Measurements from ENCODE around the gene LILRB4. TPM values are rescaled to one million over a fixed set of nuclear protein-coding genes. Genes with fewer than 3 reads are reported as not detected.
"Not testable (repeated sequence)": the region's sequence is repeated elsewhere in the genome, so short reads cannot be mapped to it uniquely, and the experiment has no call there.

The LILRB4 gene
- total and polyA plus RNA-seq, 2 donors (not counting 3 experiments of a cell fraction or from before 2014, with no cell fraction given), result not detected

GRCh38 chr19:54696766-54697165 is 34.0 kb downstream of the LILRB4 start:
- TF ChIP-seq POLR2AphosphoS5 (IDR thresholded peaks at IDR 0.05; ENCODE audit: insufficient read depth, low read depth, low read length), result no peak
- TF ChIP-seq CTCF (IDR thresholded peaks at IDR 0.05; ENCODE audit: extremely low read depth in 1 of 2, insufficient read depth in 1 of 2, low read depth in 1 of 2, low read length in 2 of 2), result no peak
- TF ChIP-seq MAX (IDR thresholded peaks at IDR 0.05; ENCODE audit: insufficient read depth, insufficient read length), result no peak
- no peak for TF ChIP-seq GATA2 (IDR thresholded peaks at IDR 0.05; ENCODE audit: insufficient read depth, insufficient read length, low read depth, low read length)
- FAIRE-seq (no peak), DNase-seq (ENCODE audit: low read depth, low spot score) (no peak)
- no peak overlapping the region for H3K4me2 ChIP-seq (ENCODE audit: insufficient read depth, low read length)
- no peak overlapping the region for H3K4me3 ChIP-seq (replicated peaks in 1 of 3; ENCODE audit: insufficient read depth in 1 of 3, low read depth in 1 of 3, low read length in 3 of 3)
- no TSS peak for BruUV-seq (replicated peaks)
- no peak overlapping the region for H3K9ac ChIP-seq (replicated peaks; ENCODE audit: extremely low read depth, insufficient read depth, low read length)
- no peak overlapping the region for H2AFZ ChIP-seq (ENCODE audit: low read depth, low read length)
- dilution Hi-C loops (cut with MboI; ENCODE audit: extremely low pct_ligation_motif_present, low sequenced_read_pairs), result no loop called here
- no peaks in the 10 kb centered on the region for H3K36me3 ChIP-seq (ENCODE audit: control insufficient read depth in 2 of 2, extremely low read depth in 1 of 2, insufficient read depth in 2 of 2, low read length in 2 of 2)
- no peaks in the 10 kb centered on the region for H4K20me1 ChIP-seq (replicated peaks; ENCODE audit: control insufficient read depth, extremely low read depth, insufficient read depth, low read length)
- H3K27ac ChIP-seq (ENCODE audit: insufficient read depth, low read depth, low read length), result no peak overlapping the region
- H3K27me3 ChIP-seq (ENCODE audit: control insufficient read depth in 2 of 2, insufficient read depth in 2 of 2, low read length in 2 of 2), result no peaks in the 10 kb centered on the region
- intact Hi-C loops (cut with micrococcal nuclease), result no loop called here
- ChIA-PET CTCF (no interaction called here), POLR2A (no interaction called here)
- H3K79me2 ChIP-seq (ENCODE audit: control insufficient read depth, insufficient read depth, low read length), result no peaks in the 10 kb centered on the region
- H3K9me3 ChIP-seq (replicated peaks; ENCODE audit: control insufficient read depth, insufficient read depth, low read length), result peaks cover 2% of the 10 kb centered on the region
- no peaks in the 10 kb centered on the region for H3K9me1 ChIP-seq (replicated peaks; ENCODE audit: control insufficient read depth, extremely low read depth, insufficient read depth, low read length)
- H3K4me1 ChIP-seq (ENCODE audit: control insufficient read depth, extremely low read depth, insufficient read depth, low read length), result no peaks in the 10 kb centered on the region

- H3K36me3 ChIP-seq (ENCODE audit: control insufficient read depth in 2 of 2, extremely low read depth in 1 of 2, insufficient read depth in 2 of 2, low read length in 2 of 2); H3K4me2 ChIP-seq (ENCODE audit: insufficient read depth, low read length); H3K9me1 ChIP-seq (replicated peaks; ENCODE audit: control insufficient read depth, extremely low read depth, insufficient read depth, low read length); H3K27ac ChIP-seq (ENCODE audit: insufficient read depth, low read depth, low read length); H3K9ac ChIP-seq (replicated peaks; ENCODE audit: extremely low read depth, insufficient read depth, low read length); DNase-seq (ENCODE audit: low read depth, low spot score); H4K20me1 ChIP-seq (replicated peaks; ENCODE audit: control insufficient read depth, extremely low read depth, insufficient read depth, low read length); H3K4me3 ChIP-seq (replicated peaks in 1 of 3; ENCODE audit: insufficient read depth in 1 of 3, low read depth in 1 of 3, low read length in 3 of 3); CTCF ChIA-PET; dilution Hi-C loops (cut with MboI; ENCODE audit: extremely low pct_ligation_motif_present, low sequenced_read_pairs); H3K4me1 ChIP-seq (ENCODE audit: control insufficient read depth, extremely low read depth, insufficient read depth, low read length); intact Hi-C loops (cut with micrococcal nuclease); FAIRE-seq; H3K9me3 ChIP-seq (replicated peaks; ENCODE audit: control insufficient read depth, insufficient read depth, low read length); POLR2A ChIA-PET; H3K79me2 ChIP-seq (ENCODE audit: control insufficient read depth, insufficient read depth, low read length); H3K27me3 ChIP-seq (ENCODE audit: control insufficient read depth in 2 of 2, insufficient read depth in 2 of 2, low read length in 2 of 2); BruUV-seq (replicated peaks); H2AFZ ChIP-seq (ENCODE audit: low read depth, low read length): not testable (repeated sequence)
Observed at GRCh38 chr19:54697716-54698115, 34.9 kb downstream of the LILRB4 start.
